HFF-Myc (cell line): ENCODE data around the gene MAN1A2.
"Not testable (repeated sequence)": the region's sequence is repeated elsewhere in the genome, so short reads cannot be mapped to it uniquely, and the experiment has no call there.

Experiments
- DNase-seq: peaks from one replicate; pipeline ENCODE4 v3.0.0-alpha.2; 2011; ENCODE audit warnings: low read depth; ENCODE audit errors: extremely low read depth
- H3K4me3 ChIP-seq: replicated peaks from 2 replicates; pipeline ENCODE4 v1.5.1; 2011; ENCODE audit warnings: low read depth, mild to moderate bottlenecking, control low read depth, low read length
- CTCF ChIP-seq: IDR thresholded peaks from 2 replicates; pipeline ENCODE4 v1.5.1; 2012; ENCODE audit warnings: mild to moderate bottlenecking, low read depth, low read length, control low read depth; ENCODE audit errors: missing control alignments

Gene MAN1A2

GRCh38 chr1:117466761-117467160 lies 99.5 kb downstream of the MAN1A2 start:
- no peak for TF ChIP-seq CTCF
- no peak for DNase-seq

GRCh38 chr1:117467336-117467735 lies 100.1 kb downstream of the MAN1A2 start:
- TF ChIP-seq CTCF: no peak
- no peak overlapping the region for H3K4me3 ChIP-seq
- DNase-seq: no peak

More at GRCh38 chr1:117466761-117467160, 99.5 kb downstream of the MAN1A2 start:
- H3K4me3 ChIP-seq: no peak overlapping the region

DNA sequence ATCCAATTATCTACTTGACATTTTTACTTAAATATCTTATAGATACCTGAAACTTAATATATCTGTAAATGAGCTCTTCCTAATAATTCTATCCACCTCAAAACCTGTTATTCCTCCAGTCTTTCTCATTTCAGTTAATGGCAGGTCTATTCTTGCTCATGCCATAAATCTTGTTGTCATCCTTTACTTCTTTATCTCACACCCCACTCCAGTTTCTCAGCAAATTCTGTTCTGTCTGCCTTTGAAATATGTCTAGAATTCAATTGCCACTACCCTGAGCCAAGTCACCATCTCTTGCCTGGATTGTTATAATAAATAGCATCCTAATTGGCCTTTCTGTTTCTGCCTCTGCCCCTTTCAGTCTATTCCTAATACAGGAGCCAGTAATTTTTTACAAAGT lies 105.8 kb downstream of the MAN1A2 start:
- TF ChIP-seq CTCF: no peak
- no peak overlapping the region for H3K4me3 ChIP-seq
- DNase-seq: no peak

GRCh38 chr1:117475495-117475894 lies 108.2 kb downstream of the MAN1A2 start:
- not testable (repeated sequence) for H3K4me3 ChIP-seq

DNA sequence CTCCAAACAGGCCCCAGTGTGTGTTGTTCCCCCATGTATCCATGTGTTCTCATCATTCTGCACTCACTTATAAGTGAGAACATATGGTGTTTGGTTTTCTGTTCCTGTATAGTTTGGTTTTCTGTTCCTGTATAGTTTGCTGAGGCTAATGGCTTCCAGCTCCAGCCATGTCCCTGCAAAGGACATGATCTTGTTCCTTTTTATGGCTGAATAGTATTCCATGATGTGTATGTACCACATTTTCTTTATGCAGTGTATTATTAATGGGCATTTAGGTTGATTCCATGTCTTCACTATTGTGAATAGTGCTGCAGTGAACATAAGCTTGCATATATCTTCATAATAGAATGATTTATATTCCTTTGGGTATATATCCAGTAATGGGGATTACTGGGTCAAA lies 111.8 kb downstream of the MAN1A2 start:
- no peak for TF ChIP-seq CTCF
- DNase-seq: no peak
- no peak overlapping the region for H3K4me3 ChIP-seq

More at GRCh38 chr1:117475495-117475894, 108.2 kb downstream of the MAN1A2 start:
- not testable (repeated sequence) for DNase-seq

DNA sequence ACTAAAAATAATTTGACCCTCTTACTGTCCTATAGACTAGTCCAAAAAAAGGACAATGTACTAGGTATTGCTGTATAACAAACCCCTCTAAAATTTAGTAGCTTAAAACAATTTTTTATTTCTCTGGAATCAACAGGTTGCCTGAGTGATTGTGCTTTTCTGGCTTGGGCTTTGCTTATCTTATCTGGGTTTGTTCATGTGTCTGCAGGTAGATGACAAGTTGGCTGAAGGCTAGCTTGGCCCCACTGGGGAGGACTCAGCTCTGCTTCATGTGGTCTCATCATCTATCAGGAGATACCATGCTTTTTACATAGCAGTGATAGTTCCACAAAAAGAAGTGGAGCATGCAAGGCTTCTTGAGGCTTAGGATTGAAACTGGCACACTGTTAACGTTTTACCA lies 114.2 kb downstream of the MAN1A2 start:
- DNase-seq: no peak
- no peak for TF ChIP-seq CTCF
- H3K4me3 ChIP-seq: no peak overlapping the region

- no peak overlapping the region for H3K4me3 ChIP-seq
- no peak for TF ChIP-seq CTCF
- DNase-seq: no peak
Observed at GRCh38 chr1:117493906-117494305, 126.7 kb downstream of the MAN1A2 start.

- no peak for TF ChIP-seq CTCF
- no peak overlapping the region for H3K4me3 ChIP-seq
- no peak for DNase-seq
Observed at GRCh38 chr1:117495068-117495467, 127.8 kb downstream of the MAN1A2 start.
